Mesendoderm (in vitro differentiated cells): ENCODE measurements around the gene SPTBN1.
A peak's percentile ranks its signal among the peaks of the same experiment; 100 is the strongest.

ENCODE experiments used
- DNase-seq: peaks from one replicate; pipeline ENCODE4 v3.0.0; 2013
- H2AK5ac ChIP-seq: 2 replicates; pipeline ENCODE4 v1.6.1; 2013; ENCODE audit warnings: low read length, inconsistent platforms
- H2BK120ac ChIP-seq: 2 replicates; pipeline ENCODE4 v1.6.1; 2013; ENCODE audit warnings: low read depth, mild to moderate bottlenecking, low read length, moderate library complexity, mixed read lengths
- H2BK15ac ChIP-seq: replicated peaks from 2 replicates; pipeline ENCODE4 v1.6.1; 2013; ENCODE audit warnings: low read depth, mild to moderate bottlenecking, moderate library complexity
- H2BK5ac ChIP-seq: 2 replicates; pipeline ENCODE4 v1.6.1; 2013; ENCODE audit warnings: low read length, inconsistent platforms
- H3K18ac ChIP-seq: 2 replicates; pipeline ENCODE4 v1.6.1; 2013; ENCODE audit warnings: mild to moderate bottlenecking, low read length, mixed read lengths
- H3K23ac ChIP-seq: one replicate; pipeline ENCODE4 v1.6.1; 2013; ENCODE audit warnings: low read length
- H3K27ac ChIP-seq: 2 replicates; pipeline ENCODE4 v1.5.1; 2013; ENCODE audit warnings: low read depth, mild to moderate bottlenecking, inconsistent platforms, low read length, moderate library complexity
- H3K27me3 ChIP-seq: 2 replicates; pipeline ENCODE4 v1.6.1; 2013; ENCODE audit warnings: low read length, control low read depth, mild to moderate bottlenecking, inconsistent platforms; ENCODE audit not compliant: insufficient read depth, poor library complexity
- H3K36me3 ChIP-seq: 2 replicates; pipeline ENCODE4 v1.6.1; 2013; ENCODE audit warnings: low read length, inconsistent platforms; ENCODE audit not compliant: control insufficient read depth, insufficient read depth
- H3K4ac ChIP-seq: one replicate; pipeline ENCODE4 v1.6.1; 2013; ENCODE audit warnings: low read depth, mild to moderate bottlenecking, low read length, moderate library complexity
- H3K4me1 ChIP-seq: 2 replicates; pipeline ENCODE4 v1.6.1; 2013; ENCODE audit warnings: low read depth, low read length, inconsistent platforms; ENCODE audit not compliant: control insufficient read depth
- H3K4me2 ChIP-seq: 2 replicates; pipeline ENCODE4 v1.6.1; 2013; ENCODE audit warnings: low read length
- H3K4me3 ChIP-seq: 2 replicates; pipeline ENCODE4 v1.5.1; 2013; ENCODE audit warnings: mild to moderate bottlenecking, low read length
- H3K56ac ChIP-seq: one replicate; pipeline ENCODE4 v1.6.1; 2013; ENCODE audit warnings: low read length
- H3K79me1 ChIP-seq: 2 replicates; pipeline ENCODE4 v1.6.1; 2013; ENCODE audit warnings: low read length, inconsistent platforms
- H3K79me2 ChIP-seq: 2 replicates; pipeline ENCODE4 v1.6.1; 2013; ENCODE audit warnings: mild to moderate bottlenecking, low read length; ENCODE audit not compliant: control insufficient read depth, insufficient read depth
- H3K9ac ChIP-seq: 2 replicates; pipeline ENCODE4 v1.6.1; 2013; ENCODE audit warnings: low read length, inconsistent platforms
- H4K5ac ChIP-seq: one replicate; pipeline ENCODE4 v1.6.1; 2013; ENCODE audit warnings: low read length
- H4K8ac ChIP-seq: one replicate; pipeline ENCODE4 v1.6.1; 2013; ENCODE audit warnings: low read depth, mild to moderate bottlenecking, control low read depth, low read length, moderate library complexity
- WGBS: extraction: QIAGEN DNeasy Blood & Tissue Kit; methylation state at CpG from one replicate; pipeline ENCODE4 v1.1.7; 2013; ENCODE audit warnings: low lambda C conversion rate, missing lambda C conversion rate; ENCODE audit not compliant: insufficient coverage; ENCODE audit errors: extremely low coverage; 5-methylcytosine and 5-hydroxymethylcytosine counted together

SPTBN1 gene

DNA sequence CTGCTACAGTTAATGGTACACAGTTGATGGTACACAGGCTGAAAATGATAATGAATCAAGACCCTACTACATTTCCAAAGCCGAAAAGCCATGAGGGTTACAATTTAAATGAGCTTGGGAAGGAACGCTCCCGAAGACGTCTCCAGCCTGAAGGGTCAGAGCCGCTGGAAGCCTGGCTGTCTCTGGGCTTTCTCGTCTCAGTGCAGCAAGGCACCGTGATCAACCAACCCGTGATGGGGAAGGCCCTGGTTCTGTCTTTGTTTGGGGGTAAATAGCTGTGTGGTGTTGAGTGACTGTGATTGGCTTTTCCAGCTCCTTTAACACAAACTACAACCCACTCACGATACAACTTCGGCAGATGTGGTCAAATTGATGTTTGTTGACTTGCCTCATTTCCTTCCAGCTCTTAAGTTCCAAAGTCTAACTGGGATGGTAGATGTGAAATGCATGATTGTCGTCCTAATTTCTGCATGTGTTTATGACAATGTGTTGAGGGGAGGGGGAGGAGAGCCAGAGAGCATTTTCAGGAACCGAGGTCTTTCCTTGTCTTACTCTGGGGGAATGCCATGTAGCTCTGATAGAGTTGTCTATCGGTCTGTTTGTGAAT lies 207.4 kb downstream of the SPTBN1 start:
- no peaks in the 10 kb centered on the region for H3K79me2 ChIP-seq
- peaks cover 5% of the 10 kb centered on the region for H3K36me3 ChIP-seq
- H3K27me3 ChIP-seq, result no peaks in the 10 kb centered on the region
- H2BK15ac ChIP-seq, result no peak overlapping the region
- no peak overlapping the region for H3K18ac ChIP-seq
- no peak overlapping the region for H3K4me3 ChIP-seq
- H3K4me2 ChIP-seq, result no peak overlapping the region
- no peak overlapping the region for H2BK120ac ChIP-seq
- no peak overlapping the region for H2BK5ac ChIP-seq
- no peak overlapping the region for H3K27ac ChIP-seq
- H4K5ac ChIP-seq, result no peak overlapping the region
- no peak overlapping the region for H2AK5ac ChIP-seq
- WGBS, result no CpG with 5 or more reads among the region's 13 CpGs
- H3K9ac ChIP-seq, result no peak overlapping the region
- H4K8ac ChIP-seq, result no peak overlapping the region
- no peak overlapping the region for H3K56ac ChIP-seq
- H3K4me1 ChIP-seq, result no peaks in the 10 kb centered on the region
- no peak for DNase-seq
- no peak overlapping the region for H3K4ac ChIP-seq
- H3K79me1 ChIP-seq, result no peaks in the 10 kb centered on the region
- no peak overlapping the region for H3K23ac ChIP-seq

- Histone ChIP-seq H3K4me3 (no peak overlapping the region), H3K79me1 (no peaks in the 10 kb centered on the region), H4K8ac (no peak overlapping the region), H3K4ac (no peak overlapping the region), H4K5ac (no peak overlapping the region), H3K4me2 (no peak overlapping the region), H3K9ac (no peak overlapping the region), H3K23ac (no peak overlapping the region), H3K4me1 (no peaks in the 10 kb centered on the region), H3K27ac (no peak overlapping the region), H3K18ac (no peak overlapping the region), H2AK5ac (no peak overlapping the region), H2BK5ac (no peak overlapping the region), H3K79me2 (no peaks in the 10 kb centered on the region), H3K36me3 (peaks cover 3% of the 10 kb centered on the region), H2BK15ac (no peak overlapping the region), H3K27me3 (no peaks in the 10 kb centered on the region), H3K56ac (no peak overlapping the region), H2BK120ac (no peak overlapping the region)
- no CpG with 5 or more reads among the region's 18 CpGs for WGBS
- DNase-seq, result no peak
Observed at GRCh38 chr2:54664238-54664786, 208.2 kb downstream of the SPTBN1 start.

- Histone ChIP-seq H3K18ac (no peak overlapping the region), H3K4ac (no peak overlapping the region), H3K56ac (no peak overlapping the region), H2BK120ac (no peak overlapping the region), H2AK5ac (no peak overlapping the region), H3K27ac (no peak overlapping the region), H3K79me1 (no peaks in the 10 kb centered on the region), H3K23ac (no peak overlapping the region), H3K4me2 (no peak overlapping the region), H3K4me1 (no peaks in the 10 kb centered on the region), H3K9ac (no peak overlapping the region), H3K36me3 (peaks cover 2% of the 10 kb centered on the region), H2BK5ac (no peak overlapping the region), H3K27me3 (no peaks in the 10 kb centered on the region), H2BK15ac (no peak overlapping the region), H4K8ac (no peak overlapping the region), H3K4me3 (no peak overlapping the region), H4K5ac (no peak overlapping the region), H3K79me2 (no peaks in the 10 kb centered on the region)
- no CpG with 5 or more reads among the region's 3 CpGs for WGBS
- peak; percentile 73 for DNase-seq
Observed at GRCh38 chr2:54665436-54665856, 209.3 kb downstream of the SPTBN1 start.

DNA sequence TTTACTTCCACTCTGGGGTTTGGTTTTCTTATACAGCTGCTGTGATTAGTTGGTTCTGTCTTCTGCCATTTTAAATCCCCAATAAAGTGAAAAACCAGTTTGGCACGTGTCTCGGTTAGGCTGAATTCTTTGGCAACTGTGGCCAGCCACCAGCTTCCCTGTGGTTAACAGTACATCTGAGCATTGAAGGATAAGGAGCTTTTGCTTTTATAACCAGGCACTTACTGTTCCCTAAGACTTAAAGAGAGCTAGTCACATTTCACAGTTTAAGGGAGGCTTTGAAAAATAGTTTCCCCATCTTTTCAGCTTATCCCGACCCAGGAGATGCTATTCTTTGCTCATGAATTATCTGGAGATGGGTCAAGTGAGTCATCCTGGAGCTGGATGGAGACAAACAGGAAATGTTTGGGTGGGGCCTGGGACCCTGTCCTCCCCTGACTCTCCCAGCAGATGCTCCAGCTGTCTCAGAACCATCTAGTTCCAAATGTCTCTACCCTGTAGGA lies 210.1 kb downstream of the SPTBN1 start:
- no peak overlapping the region for H2AK5ac ChIP-seq
- no peak overlapping the region for H3K4me3 ChIP-seq
- no peak overlapping the region for H3K18ac ChIP-seq
- no peak for DNase-seq
- no peak overlapping the region for H2BK120ac ChIP-seq
- no peak overlapping the region for H3K27ac ChIP-seq
- no peak overlapping the region for H3K56ac ChIP-seq
- peaks cover 2% of the 10 kb centered on the region for H3K36me3 ChIP-seq
- no CpG with 5 or more reads among the region's 3 CpGs for WGBS
- H3K79me2 ChIP-seq, result no peaks in the 10 kb centered on the region
- H3K4me1 ChIP-seq, result no peaks in the 10 kb centered on the region
- H4K5ac ChIP-seq, result no peak overlapping the region
- H2BK15ac ChIP-seq, result no peak overlapping the region
- H3K4me2 ChIP-seq, result no peak overlapping the region
- H3K23ac ChIP-seq, result no peak overlapping the region
- H3K9ac ChIP-seq, result no peak overlapping the region
- no peaks in the 10 kb centered on the region for H3K79me1 ChIP-seq
- H3K27me3 ChIP-seq, result no peaks in the 10 kb centered on the region
- no peak overlapping the region for H3K4ac ChIP-seq
- no peak overlapping the region for H2BK5ac ChIP-seq
- no peak overlapping the region for H4K8ac ChIP-seq

GRCh38 chr2:54666634-54667265 lies 210.6 kb downstream of the SPTBN1 start:
- Histone ChIP-seq H3K27me3 (no peaks in the 10 kb centered on the region), H3K79me2 (no peaks in the 10 kb centered on the region), H3K4me3 (no peak overlapping the region), H3K9ac (no peak overlapping the region), H2BK15ac (no peak overlapping the region), H2AK5ac (no peak overlapping the region), H3K18ac (no peak overlapping the region), H3K4me2 (no peak overlapping the region), H3K79me1 (no peaks in the 10 kb centered on the region), H3K4me1 (no peaks in the 10 kb centered on the region), H3K23ac (no peak overlapping the region), H3K56ac (no peak overlapping the region), H3K4ac (no peak overlapping the region), H4K5ac (no peak overlapping the region), H3K36me3 (peaks cover 2% of the 10 kb centered on the region), H2BK5ac (no peak overlapping the region), H3K27ac (no peak overlapping the region), H4K8ac (no peak overlapping the region), H2BK120ac (no peak overlapping the region)
- no peak for DNase-seq
- no CpG with 5 or more reads among the region's 6 CpGs for WGBS
